ENCODE data around the gene ARF1. TPM values are rescaled to one million over a fixed set of nuclear protein-coding genes. Genes with fewer than 3 reads are reported as not detected.

The ARF1 gene
- total RNA-seq, 2 experiments from 2014 or later = 373 to 392 TPM

- ChIA-PET CTCF (interaction anchor here (1.2 to 1.4 kb wide), 2 partner anchors 24 to 84 kb away, joined by 3 to 5 read pairs; no protein-coding TSS in a partner anchor), POLR2A (interaction anchor here (1.0 to 1.4 kb wide), 5 partner anchors 21 to 294 kb away, joined by 3 to 5 read pairs (median 3); partner anchors contain the start of gene MRPL55)
Measured at GRCh38 chr1:228082918-228083870, 686 bp downstream of the ARF1 start.

- POLR2A ChIA-PET = interaction anchor here (0.8 kb wide), 1 partner anchor 82 kb away, joined by 6 read pairs; the partner anchor contains the start of gene IBA57
Measured at GRCh38 chr1:228083871-228084278, 1.4 kb downstream of the ARF1 start.

GRCh38 chr1:228084325-228084724 lies 1.8 kb downstream of the ARF1 start:
- ChIA-PET POLR2A (interaction anchor here (0.8 kb wide), 1 partner anchor 82 kb away, joined by 6 read pairs; the partner anchor contains the start of gene IBA57), CTCF (interaction anchor here (1.4 kb wide), 1 partner anchor 22 kb away, joined by 3 read pairs; no protein-coding TSS in a partner anchor)

More at GRCh38 chr1:228083871-228084278, 1.4 kb downstream of the ARF1 start:
- CTCF ChIA-PET = interaction anchor here (1.4 kb wide), 1 partner anchor 23 kb away, joined by 3 read pairs; no protein-coding TSS in a partner anchor

GRCh38 chr1:228084797-228085196 lies 2.3 kb downstream of the ARF1 start:
- ChIA-PET CTCF (interaction anchor here (1.4 kb wide), 1 partner anchor 22 kb away, joined by 3 read pairs; no protein-coding TSS in a partner anchor), POLR2A (interaction anchor here (0.8 kb wide), 1 partner anchor 81 kb away, joined by 6 read pairs; the partner anchor contains the start of gene IBA57)

- ChIA-PET CTCF (interaction anchor here (0.6 kb wide), 1 partner anchor 37 kb away, joined by 3 read pairs; no protein-coding TSS in a partner anchor), POLR2A (no interaction called here)
Measured at GRCh38 chr1:228085287-228085951, 2.9 kb downstream of the ARF1 start.

GRCh38 chr1:228087771-228088251 lies 5.3 kb downstream of the ARF1 start:
- CTCF ChIA-PET = no interaction called here
- POLR2A ChIA-PET = interaction anchor here (0.6 kb wide), 1 partner anchor 50 kb away, joined by 4 read pairs; no protein-coding TSS in a partner anchor

GRCh38 chr1:228088586-228089498 lies 6.3 kb downstream of the ARF1 start:
- ChIA-PET CTCF (no interaction called here), POLR2A (interaction anchor here (0.7 to 1.2 kb wide), 2 partner anchors 9 to 13 kb away, joined by 3 to 4 read pairs; no protein-coding TSS in a partner anchor)

- CTCF ChIA-PET = interaction anchor here (0.6 kb wide), 1 partner anchor 78 kb away, joined by 3 read pairs; no protein-coding TSS in a partner anchor
- POLR2A ChIA-PET = interaction anchor here (0.7 to 1.2 kb wide), 2 partner anchors 8 to 12 kb away, joined by 3 to 4 read pairs; no protein-coding TSS in a partner anchor
Measured at GRCh38 chr1:228089519-228090380, 7.2 kb downstream of the ARF1 start.

- ChIA-PET CTCF (no interaction called here), POLR2A (interaction anchor here (1.3 kb wide), 1 partner anchor 61 kb away, joined by 3 read pairs; no protein-coding TSS in a partner anchor)
Measured at GRCh38 chr1:228090613-228091081, 8.1 kb downstream of the ARF1 start.

GRCh38 chr1:228091084-228091483 lies 8.6 kb downstream of the ARF1 start:
- CTCF ChIA-PET = no interaction called here
- POLR2A ChIA-PET = interaction anchor here (1.3 to 1.6 kb wide), 2 partner anchors 9 to 61 kb away, joined by 3 to 5 read pairs; partner anchors contain the start of gene ARF1

- POLR2A ChIA-PET = interaction anchor here (1.6 kb wide), 1 partner anchor 10 kb away, joined by 5 read pairs; the partner anchor contains the start of gene ARF1
- CTCF ChIA-PET = no interaction called here
Measured at GRCh38 chr1:228092342-228093049, 10.0 kb downstream of the ARF1 start.

- POLR2A ChIA-PET = interaction anchor here (0.7 kb wide), 2 partner anchors 69 to 303 kb away, joined by 3 to 5 read pairs; no protein-coding TSS in a partner anchor
- CTCF ChIA-PET = no interaction called here
Measured at GRCh38 chr1:228093050-228093906, 10.8 kb downstream of the ARF1 start.

GRCh38 chr1:228094432-228095016 lies 12.0 kb downstream of the ARF1 start:
- ChIA-PET CTCF (no interaction called here), POLR2A (no interaction called here)

- POLR2A ChIA-PET = no interaction called here
- CTCF ChIA-PET = no interaction called here
Measured at GRCh38 chr1:228095161-228095560, 12.7 kb downstream of the ARF1 start.

- CTCF ChIA-PET = no interaction called here
- POLR2A ChIA-PET = no interaction called here
Measured at GRCh38 chr1:228095938-228096337, 13.4 kb downstream of the ARF1 start.

Measured in activated CD8-positive, alpha-beta memory T cell treated with anti-CD3 and anti-CD28 coated beads for 36 hours (primary cell).